Measurements from ENCODE around the gene ACOT8.

ACOT8 gene

GRCh38 chr20:45842169-45842812, 14.9 kb downstream of the ACOT8 start:
- Histone ChIP-seq H3F3A (ENCODE audit: control insufficient read depth, insufficient read depth) (0 out of 2 replicates have a peak, but pooled peaks cover under 1% of the 10 kb centered on the region), H3K4me3 (ENCODE audit: low read length) (peak overlapping the region; percentile 45), H3K4me2 (ENCODE audit: low read length) (peak overlapping the region; percentile 65), H3K79me2 (ENCODE audit: control insufficient read depth, low read length) (no peaks in the 10 kb centered on the region), H3K36me3 (ENCODE audit: control insufficient read depth, low read length) (peaks cover 24% of the 10 kb centered on the region), H3K9me2 (replicated peaks; ENCODE audit: control insufficient read depth, low read length) (no peaks in the 10 kb centered on the region), H3K27me3 (ENCODE audit: control insufficient read depth, low read length) (no peaks in the 10 kb centered on the region), H3K9me3 (ENCODE audit: control insufficient read depth, insufficient read depth, low read length) (no peaks in the 10 kb centered on the region), H3K27ac (ENCODE audit: low read depth, low read length) (peak overlapping the region; percentile 75), H3K4me1 (ENCODE audit: control insufficient read depth, low read length) (peaks cover 20% of the 10 kb centered on the region), H4K20me1 (ENCODE audit: control insufficient read depth, insufficient read depth, low read depth, low read length) (no peaks in the 10 kb centered on the region)
- no peak for TF ChIP-seq EZH2phosphoT487 (IDR thresholded peaks at IDR 0.05; ENCODE audit: borderline replicate concordance, low read length)
- no peak for TF ChIP-seq CTCF (IDR thresholded peaks at IDR 0.05; ENCODE audit: low read depth, low read length, poor library complexity, severe bottlenecking)

GRCh38 chr20:45841407-45842129, 15.6 kb downstream of the ACOT8 start:
- Histone ChIP-seq H3K79me2 (ENCODE audit: control insufficient read depth, low read length) (no peaks in the 10 kb centered on the region), H3K9me2 (replicated peaks; ENCODE audit: control insufficient read depth, low read length) (no peaks in the 10 kb centered on the region), H3K4me1 (ENCODE audit: control insufficient read depth, low read length) (peaks cover 20% of the 10 kb centered on the region), H3K27me3 (ENCODE audit: control insufficient read depth, low read length) (no peaks in the 10 kb centered on the region), H3K9me3 (ENCODE audit: control insufficient read depth, insufficient read depth, low read length) (no peaks in the 10 kb centered on the region), H3K4me2 (ENCODE audit: low read length) (peak overlapping the region; percentile 65), H3K36me3 (ENCODE audit: control insufficient read depth, low read length) (peaks cover 24% of the 10 kb centered on the region), H3K4me3 (ENCODE audit: low read length) (peak overlapping the region; percentile 45), H3K27ac (ENCODE audit: low read depth, low read length) (peak overlapping the region; percentile 75), H3F3A (ENCODE audit: control insufficient read depth, insufficient read depth) (0 out of 2 replicates have a peak, but pooled peaks cover 2% of the 10 kb centered on the region), H4K20me1 (ENCODE audit: control insufficient read depth, insufficient read depth, low read depth, low read length) (no peaks in the 10 kb centered on the region)
- TF ChIP-seq EZH2phosphoT487 (IDR thresholded peaks at IDR 0.05; ENCODE audit: borderline replicate concordance, low read length) (no peak), CTCF (IDR thresholded peaks at IDR 0.05; ENCODE audit: low read depth, low read length, poor library complexity, severe bottlenecking) (no peak)

GRCh38 chr20:45840700-45841198, 16.4 kb downstream of the ACOT8 start:
- Histone ChIP-seq H3K4me1 (ENCODE audit: control insufficient read depth, low read length) (peaks cover 20% of the 10 kb centered on the region), H3K9me3 (ENCODE audit: control insufficient read depth, insufficient read depth, low read length) (no peaks in the 10 kb centered on the region), H3K27ac (ENCODE audit: low read depth, low read length) (no peak overlapping the region), H3K9me2 (replicated peaks; ENCODE audit: control insufficient read depth, low read length) (no peaks in the 10 kb centered on the region), H3K79me2 (ENCODE audit: control insufficient read depth, low read length) (no peaks in the 10 kb centered on the region), H3K27me3 (ENCODE audit: control insufficient read depth, low read length) (no peaks in the 10 kb centered on the region), H3K4me3 (ENCODE audit: low read length) (no peak overlapping the region), H4K20me1 (ENCODE audit: control insufficient read depth, insufficient read depth, low read depth, low read length) (no peaks in the 10 kb centered on the region), H3F3A (ENCODE audit: control insufficient read depth, insufficient read depth) (0 out of 2 replicates have a peak, but pooled peaks cover 2% of the 10 kb centered on the region), H3K4me2 (ENCODE audit: low read length) (no peak overlapping the region), H3K36me3 (ENCODE audit: control insufficient read depth, low read length) (peaks cover 24% of the 10 kb centered on the region)
- no peak for TF ChIP-seq EZH2phosphoT487 (IDR thresholded peaks at IDR 0.05; ENCODE audit: borderline replicate concordance, low read length)
- no peak for TF ChIP-seq CTCF (IDR thresholded peaks at IDR 0.05; ENCODE audit: low read depth, low read length, poor library complexity, severe bottlenecking)

Measured in DOHH2 (cell line).